MV-4-11 (cell line): ENCODE measurements around the gene DRD5.
"Not testable (repeated sequence)": the region's sequence is repeated elsewhere in the genome, so short reads cannot be mapped to it uniquely, and the experiment has no call there.

Source experiments
- DNase-seq: peaks from one replicate; lab custom pipeline; 2025; lab: John Stamatoyannopoulos, UW

Gene DRD5

DNA sequence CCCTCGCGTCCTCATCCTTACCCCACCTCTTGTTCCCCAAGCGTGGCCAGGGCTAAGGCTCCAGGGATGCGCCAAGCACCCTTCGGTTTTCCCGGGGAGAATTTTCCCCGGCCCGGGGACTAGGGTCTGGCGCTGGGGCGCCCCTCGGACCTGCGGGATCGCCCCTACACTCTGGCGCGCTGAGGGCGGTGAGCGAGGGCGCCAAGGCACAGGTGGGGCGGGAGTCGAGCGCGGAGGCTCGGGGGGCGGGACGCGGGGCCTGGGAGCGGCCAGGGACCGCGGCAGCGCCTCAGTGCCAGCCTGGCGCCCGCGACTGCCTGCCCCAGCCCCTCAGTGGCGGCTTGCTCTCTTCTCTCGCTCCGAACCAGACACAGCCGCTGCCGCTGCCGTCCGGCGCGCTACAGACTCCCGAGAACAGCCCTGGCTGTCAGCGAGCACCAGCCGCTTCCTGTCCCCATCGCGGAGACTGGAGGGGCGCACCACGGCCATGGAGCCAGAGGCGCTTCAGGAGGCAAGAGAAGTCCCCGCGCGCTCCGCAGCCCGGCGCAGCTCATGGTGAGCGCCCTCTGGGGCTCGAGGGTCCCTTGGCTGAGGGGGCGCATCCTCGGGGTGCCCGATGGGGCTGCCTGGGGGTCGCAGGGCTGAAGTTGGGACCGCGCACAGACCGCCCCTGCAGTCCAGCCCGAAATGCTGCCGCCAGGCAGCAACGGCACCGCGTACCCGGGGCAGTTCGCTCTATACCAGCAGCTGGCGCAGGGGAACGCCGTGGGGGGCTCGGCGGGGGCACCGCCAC is at the start of gene DRD5:
Gene DRD5, plus strand, starts transcription at position 292 of the 793 bp plus-strand sequence. Its CDS starts 396 bp downstream, at position 688.
- no peak for DNase-seq

DNA sequence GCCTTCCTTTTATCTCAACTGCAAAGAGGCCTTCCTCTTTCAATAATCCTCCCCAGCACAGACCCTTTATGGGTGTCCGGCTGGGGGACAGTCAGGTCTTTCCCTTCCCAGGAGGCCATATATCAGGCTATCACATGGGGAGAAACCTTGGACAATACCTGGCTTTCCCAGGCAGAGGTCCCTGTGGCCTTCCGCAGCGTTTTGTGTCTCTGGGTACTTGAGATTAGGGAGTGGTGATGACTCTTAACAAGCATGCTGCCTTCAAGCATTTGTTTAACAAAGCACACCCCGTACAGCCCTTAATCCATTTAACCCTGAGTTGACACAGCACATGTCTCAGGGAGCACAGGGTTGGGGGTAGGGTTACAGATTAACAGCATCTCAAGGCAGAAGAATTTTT is 49.2 kb upstream of the DRD5 start:
- DNase-seq = not testable (repeated sequence)

DNA sequence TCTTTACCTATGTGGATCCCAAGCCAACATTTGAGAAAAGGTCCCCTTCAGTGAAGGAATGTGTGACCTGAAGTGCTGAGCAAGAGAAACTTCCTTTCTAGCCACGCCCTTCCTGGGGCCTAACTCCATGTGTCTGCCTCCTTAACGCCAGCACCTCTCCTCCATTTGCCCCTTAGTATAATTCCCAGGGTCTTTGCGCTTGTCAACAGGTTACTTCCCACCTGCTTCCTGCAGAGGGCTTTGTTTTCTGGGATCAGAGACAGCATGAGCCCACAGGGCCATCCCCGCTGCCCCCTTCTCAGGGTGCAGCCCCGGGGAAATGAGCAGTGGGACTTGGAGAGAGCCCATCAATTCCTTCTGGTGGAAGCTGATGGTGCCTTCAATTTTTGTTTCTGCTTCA is 45.9 kb upstream of the DRD5 start:
- no peak for DNase-seq

DNA sequence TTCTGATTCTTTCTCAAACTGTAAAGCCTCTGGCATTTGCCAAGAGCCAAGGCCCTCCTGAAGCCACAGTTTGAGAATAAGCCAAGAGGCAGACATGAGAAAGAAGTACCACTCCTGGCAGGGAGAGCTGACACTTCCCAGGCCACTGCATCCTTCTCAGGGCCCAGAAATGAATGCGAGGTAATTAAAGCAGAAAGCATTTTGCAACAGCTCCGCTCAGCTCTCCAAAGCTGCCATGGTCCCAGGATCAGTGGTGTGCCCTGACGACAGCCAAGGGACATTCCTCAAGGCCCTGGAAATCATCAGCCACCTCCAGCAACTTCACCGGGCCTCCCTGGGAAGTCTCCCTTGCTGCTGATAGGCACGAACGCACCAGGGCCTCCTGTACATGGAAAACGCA is 44.2 kb upstream of the DRD5 start:
- DNase-seq = not testable (repeated sequence)

- DNase-seq = not testable (repeated sequence)
Measured at GRCh38 chr4:9743789-9744188, 37.6 kb upstream of the DRD5 start.

DNA sequence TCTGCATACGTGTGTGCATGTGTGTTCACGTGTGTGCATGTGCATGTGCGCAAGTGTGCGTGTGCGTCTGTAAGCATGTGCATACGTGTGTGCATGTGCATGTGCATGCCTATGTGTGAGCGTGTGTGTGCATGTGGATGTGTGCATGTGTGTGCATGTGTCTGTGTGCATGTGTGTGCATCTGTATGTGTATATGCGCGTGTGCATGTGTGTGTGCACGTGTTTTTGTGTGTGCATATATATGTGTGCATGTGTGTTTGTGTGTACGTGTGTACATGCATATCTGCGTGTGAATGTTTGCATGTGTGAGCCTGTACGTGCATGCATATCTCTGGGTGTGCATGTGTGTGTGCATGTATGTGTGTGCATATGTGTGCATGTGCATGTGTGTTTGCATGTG is 35.7 kb upstream of the DRD5 start:
- DNase-seq = no peak

GRCh38 chr4:9758641-9759317 is 22.7 kb upstream of the DRD5 start:
- DNase-seq = no peak

DNA sequence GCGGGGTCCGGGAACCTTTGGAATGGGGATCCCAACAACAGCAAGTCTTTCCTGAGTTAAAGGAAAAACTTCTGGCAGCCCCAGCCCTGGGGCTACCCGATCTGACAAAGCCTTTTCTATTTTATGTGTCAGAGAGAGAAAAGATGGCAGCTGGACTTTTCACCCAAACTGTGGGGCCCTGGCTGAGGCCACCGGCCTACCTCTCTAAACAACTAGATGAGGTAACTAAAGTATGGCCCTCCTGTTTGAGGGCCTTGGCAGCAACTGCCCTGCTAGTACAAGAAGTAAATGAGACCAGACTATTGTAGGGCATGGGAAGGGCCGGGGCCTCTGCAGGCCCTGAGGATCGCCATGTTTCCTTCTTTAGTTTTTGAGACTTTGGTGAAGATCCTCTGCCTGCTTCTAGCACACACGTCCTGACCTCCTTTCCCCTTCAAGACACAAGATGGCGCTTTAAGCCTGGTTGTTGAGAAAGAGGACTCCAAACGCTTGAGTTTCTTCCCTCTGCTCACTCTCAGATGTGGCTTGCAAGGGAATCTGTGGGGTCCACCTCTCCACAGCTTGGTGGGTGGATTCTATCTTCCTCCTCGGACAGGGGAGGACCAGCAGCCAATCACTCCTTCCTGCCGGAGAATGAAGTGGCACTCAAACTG is 18.5 kb upstream of the DRD5 start:
- DNase-seq = peak; percentile 76

- no peak for DNase-seq
Measured at GRCh38 chr4:9764155-9764696, 17.2 kb upstream of the DRD5 start.

GRCh38 chr4:9765091-9765490 is 16.3 kb upstream of the DRD5 start:
- DNase-seq = peak; percentile 1

GRCh38 chr4:9769321-9769720 is 12.1 kb upstream of the DRD5 start:
- no peak for DNase-seq

GRCh38 chr4:9771034-9771433 is 10.4 kb upstream of the DRD5 start:
- DNase-seq = peak; percentile 56

DNA sequence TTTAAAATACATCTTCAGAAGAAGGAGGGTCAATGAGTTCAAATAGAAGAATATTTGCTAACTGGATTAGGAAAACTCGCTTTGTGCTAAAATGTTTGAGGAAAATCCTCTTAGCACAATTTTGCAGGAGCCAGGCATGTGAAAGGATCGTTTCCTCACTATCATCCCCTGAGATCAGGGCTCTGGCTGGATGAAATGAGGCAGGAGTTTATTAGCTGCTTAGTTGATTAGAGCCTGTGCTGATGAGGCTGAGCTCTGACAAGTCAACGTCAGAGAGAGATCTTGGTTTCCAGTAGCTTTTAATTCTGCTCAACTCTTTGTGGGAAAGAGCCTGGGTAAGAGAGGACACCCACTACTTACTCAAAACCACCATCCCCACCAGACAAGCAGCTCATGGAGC is 8.0 kb upstream of the DRD5 start:
- no peak for DNase-seq

GRCh38 chr4:9782136-9782436 is 652 bp downstream of the DRD5 start:
- no peak for DNase-seq

DNA sequence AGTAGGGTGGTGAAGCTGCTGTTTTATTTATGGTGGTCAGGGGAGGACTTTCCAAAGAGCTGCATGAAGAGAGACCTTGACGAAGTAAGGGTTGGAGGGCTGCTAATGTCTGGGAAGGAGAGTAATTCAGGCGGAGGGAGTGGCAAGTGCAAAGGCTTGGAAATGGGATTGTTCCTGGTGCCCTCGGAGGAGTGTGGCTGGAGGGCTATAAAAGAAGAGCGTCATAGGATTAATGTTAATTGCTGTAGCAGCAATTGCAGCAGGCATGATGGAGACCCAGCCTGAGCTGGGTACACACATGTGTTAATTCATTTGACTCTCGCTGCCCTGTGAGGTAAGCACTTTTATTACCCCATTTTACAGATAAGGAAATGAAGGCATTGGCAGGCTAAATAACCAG is 4.5 kb downstream of the DRD5 start:
- not testable (repeated sequence) for DNase-seq

DNA sequence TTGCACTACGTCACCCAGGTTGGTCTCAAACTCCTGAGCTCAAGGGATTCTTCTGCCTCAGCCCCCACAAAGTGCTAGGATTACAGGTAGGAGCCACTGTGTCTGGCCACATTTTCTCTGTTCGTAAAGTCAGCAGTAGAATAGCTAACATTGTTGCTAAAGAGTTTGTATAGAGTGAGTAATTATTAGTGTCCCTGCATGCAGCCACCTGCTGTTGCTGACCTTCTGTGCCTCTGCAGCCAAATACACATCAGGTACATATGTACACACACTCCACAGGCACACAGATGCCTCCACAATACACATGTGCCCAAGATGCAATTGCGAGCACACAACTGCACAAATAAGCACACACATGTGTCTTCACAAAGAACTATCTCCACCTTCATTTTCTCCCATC is 10.9 kb downstream of the DRD5 start:
- DNase-seq = no peak

DNA sequence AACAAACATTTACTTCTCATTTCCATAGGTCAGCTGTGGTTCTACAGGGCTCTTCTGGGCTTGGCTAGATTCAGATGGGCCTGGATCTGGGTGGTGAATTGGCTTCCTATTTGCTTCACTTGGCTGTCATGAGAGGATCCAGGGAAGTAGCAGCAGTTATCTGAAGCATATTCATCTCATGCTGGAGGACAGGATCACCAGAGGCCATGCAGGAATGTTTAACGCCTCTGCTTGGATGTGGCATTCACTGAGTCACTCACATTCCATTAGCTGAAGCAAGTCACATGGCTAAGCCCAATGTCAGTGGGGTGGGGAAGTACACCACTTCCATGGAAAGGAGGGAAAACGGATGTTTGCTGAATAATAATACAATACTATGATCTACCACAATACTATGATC is 15.2 kb downstream of the DRD5 start:
- DNase-seq = not testable (repeated sequence)

- no peak for DNase-seq
Measured at GRCh38 chr4:9800848-9801247, 19.4 kb downstream of the DRD5 start.

DNA sequence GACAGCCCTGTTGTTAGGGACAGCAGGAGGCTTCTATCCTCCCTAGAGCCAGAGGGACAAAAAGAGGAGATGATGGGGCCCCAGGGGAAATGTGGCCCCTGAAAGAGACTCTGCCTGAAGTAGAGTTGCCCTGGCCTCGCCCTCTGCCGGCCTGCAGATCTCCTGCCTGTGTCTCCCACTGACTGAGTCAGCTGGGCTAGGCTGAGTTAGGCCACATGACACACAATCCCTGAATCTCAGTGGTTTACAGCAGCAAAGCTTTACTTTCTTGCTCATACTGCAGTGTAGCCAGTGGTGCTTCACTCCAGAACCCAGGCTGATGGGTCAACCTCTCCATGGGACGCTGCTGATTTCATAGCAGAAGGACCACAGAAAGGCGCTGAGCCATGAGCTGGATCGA is 23.5 kb downstream of the DRD5 start:
- DNase-seq = no peak

DNA sequence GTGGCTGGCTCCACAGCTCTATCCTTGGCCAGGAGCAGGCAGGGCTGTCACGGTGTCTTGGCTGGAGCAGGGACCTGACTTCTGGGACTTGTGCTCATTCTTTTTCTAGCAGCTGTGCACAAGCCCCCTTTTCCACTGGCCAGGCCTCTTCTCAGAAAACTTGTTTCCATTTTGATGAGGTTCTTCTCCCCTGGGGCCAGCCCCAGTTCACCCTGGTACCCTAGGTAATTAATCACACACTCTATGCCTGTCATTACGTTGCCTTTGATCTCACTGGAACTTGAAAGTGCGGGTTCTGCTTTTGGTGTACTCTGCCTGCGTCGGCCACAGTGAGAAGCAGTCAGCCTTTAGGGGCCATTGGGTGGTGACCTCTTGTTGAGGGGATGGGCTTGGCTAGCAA is 26.6 kb downstream of the DRD5 start:
- DNase-seq = no peak

GRCh38 chr4:9811806-9812205 is 30.4 kb downstream of the DRD5 start:
- DNase-seq = peak; percentile 85

- peak; percentile 70 for DNase-seq
Measured at GRCh38 chr4:9812501-9813340, 31.3 kb downstream of the DRD5 start.
